Esophagus muscularis mucosa (tissue), 3 donors: ENCODE measurements around the gene HHATL.

Source experiments
- CTCF ChIP-seq, 3 experiments: fragments of 200-600 bp in 2 of 3; fragments of 450-650 bp in 1 of 3; sonication (generic) in 2 of 3; IDR thresholded peaks; one replicate each; pipeline ENCODE4 v1.5.1; 2017 to 2019; ENCODE audit warnings: antibody characterized with exemption in 3 of 3, mild to moderate bottlenecking in 2 of 3, moderate library complexity in 1 of 3
- POLR2A ChIP-seq: fragments of 450-650 bp; IDR thresholded peaks from one replicate; pipeline ENCODE4 v1.6.1; 2017; ENCODE audit warnings: antibody characterized with exemption, moderate library complexity, mild to moderate bottlenecking, low read depth

GRCh38 chr3:42655331-42655888 lies 47.2 kb downstream of the HHATL start:
- TF ChIP-seq CTCF (IDR thresholded peaks at IDR 0.05) (no peak), POLR2A (no peak)
